GM21515 (cell line): ENCODE measurements around the gene COL3A1.

ENCODE experiments used
- ATAC-seq: cut with Tn5 transposase; IDR thresholded peaks from one replicate; pipeline ENCODE4 v1.9.1; 2021; ENCODE audit not compliant: unreplicated experiment

COL3A1 gene

GRCh38 chr2:188975497-188976102 lies 1.4 kb downstream of the COL3A1 start:
- ATAC-seq = no peak

- ATAC-seq = no peak
These were observed 2.5 kb downstream of the COL3A1 start for GRCh38 chr2:188976545-188977268.

- ATAC-seq = no peak
These were observed 3.1 kb downstream of the COL3A1 start for GRCh38 chr2:188977317-188977716.

- ATAC-seq = peak; percentile 77
These were observed 4.3 kb downstream of the COL3A1 start for GRCh38 chr2:188978291-188979081.

GRCh38 chr2:188979187-188980114 lies 5.3 kb downstream of the COL3A1 start:
- ATAC-seq = no peak

GRCh38 chr2:188983427-188984064 lies 9.4 kb downstream of the COL3A1 start:
- ATAC-seq = no peak

GRCh38 chr2:188984065-188984491 lies 9.9 kb downstream of the COL3A1 start:
- ATAC-seq = no peak

- no peak for ATAC-seq
These were observed 10.5 kb downstream of the COL3A1 start for GRCh38 chr2:188984680-188985079.

GRCh38 chr2:188986839-188987238 lies 12.7 kb downstream of the COL3A1 start:
- no peak for ATAC-seq

GRCh38 chr2:188993247-188993646 lies 19.1 kb downstream of the COL3A1 start:
- no peak for ATAC-seq

GRCh38 chr2:188997263-188997662 lies 23.1 kb downstream of the COL3A1 start:
- no peak for ATAC-seq

- no peak for ATAC-seq
These were observed 26.0 kb downstream of the COL3A1 start for GRCh38 chr2:189000221-189000620.

- no peak for ATAC-seq
These were observed 27.9 kb downstream of the COL3A1 start for GRCh38 chr2:189002079-189002478.

GRCh38 chr2:189008555-189009262 lies 34.5 kb downstream of the COL3A1 start:
- ATAC-seq = no peak

- no peak for ATAC-seq
These were observed 36.4 kb downstream of the COL3A1 start for GRCh38 chr2:189010536-189010935.

GRCh38 chr2:189012351-189012750 lies 38.2 kb downstream of the COL3A1 start:
- ATAC-seq = no peak

GRCh38 chr2:189013031-189013430 lies 38.9 kb downstream of the COL3A1 start:
- ATAC-seq = no peak

GRCh38 chr2:189013671-189014448 lies 39.7 kb downstream of the COL3A1 start:
- no peak for ATAC-seq
